HepG2 (cell line): ENCODE data around the gene DNAJA2. TPM values are rescaled to one million over a fixed set of nuclear protein-coding genes. Genes with fewer than 3 reads are reported as not detected.

Experiments used
- ATAC-seq: fragments of 200-7000 bp; cut with Tn5 transposase; 3 replicates; pipeline ENCODE4 v1.9.1; 2020; ENCODE audit warnings: mild to moderate bottlenecking, moderate library complexity
- BruUV-seq: library from RNA; stranded (reverse); fragments of 400-500 nt; replicated peaks from 2 replicates; lab custom pipeline; 2021; lab: Mats Ljungman, UMichigan
- CTCF ChIA-PET: fragments of 300-600 bp; formaldehyde crosslinking; extraction: SDS; loops from one replicate; lab custom pipeline; 2021; ENCODE audit warnings: low total read pairs, inconsistent platforms, low intra/inter-chr PET ratio; lab: Yijun Ruan, JAX
- POLR2A ChIA-PET: fragments of 350-600 bp; sonication (Branson Sonifier 250); formaldehyde crosslinking; loops from one replicate; lab custom pipeline; 2020; ENCODE audit warnings: antibody characterized with exemption, inconsistent platforms; lab: Yijun Ruan, JAX
- DNase-seq: peaks from one replicate; pipeline ENCODE4 v3.0.0-alpha.2; 2015; ENCODE audit warnings: low spot score
- FAIRE-seq: peaks from 3 replicates; lab custom pipeline; 2011; peaks lifted over from hg19 to GRCh38; lab: Jason Lieb, UNC
- H2AFZ ChIP-seq: one replicate; pipeline ENCODE4 v1.6.1; 2011; ENCODE audit warnings: low read length, inconsistent platforms
- H3K27ac ChIP-seq: fragments of 300-600 bp; 3 replicates; pipeline ENCODE4 v1.8.0; 2011; ENCODE audit warnings: mixed run types, mild to moderate bottlenecking, mixed read lengths, low read length, inconsistent platforms; ENCODE audit not compliant: insufficient read depth; ENCODE audit errors: extremely low read length
- H3K27me3 ChIP-seq, 2 experiments: fragments of 200-600 bp in 1 of 2; 2 replicates in 1 of 2; 3 replicates in 1 of 2; pipeline versions ENCODE4 v1.6.0 to v1.8.0; 2011; ENCODE audit warnings: low read length in 2 of 2, mild to moderate bottlenecking in 2 of 2, moderate library complexity in 2 of 2, inconsistent platforms in 1 of 2; ENCODE audit not compliant: insufficient read depth in 2 of 2, control insufficient read depth in 1 of 2
- H3K36me3 ChIP-seq, 2 experiments: fragments of 200-600 bp in 1 of 2; replicated peaks in 1 of 2; 2 replicates in 1 of 2; 3 replicates in 1 of 2; pipeline versions ENCODE4 v1.5.1 to v1.8.0; 2011; ENCODE audit warnings: low read length in 2 of 2, inconsistent platforms in 1 of 2; ENCODE audit not compliant: insufficient read depth in 2 of 2, control insufficient read depth in 1 of 2
- H3K4me1 ChIP-seq: 2 replicates; pipeline ENCODE4 v1.5.1; 2012; ENCODE audit warnings: low read length, inconsistent platforms; ENCODE audit not compliant: insufficient read depth
- H3K4me2 ChIP-seq: 2 replicates; pipeline ENCODE4 v1.6.0; 2011; ENCODE audit warnings: low read depth, low read length, inconsistent platforms
- H3K4me3 ChIP-seq, 3 experiments: fragments of 200-600 bp in 1 of 3; sonication (generic), shearing (Covaris generic) in 1 of 3; replicated peaks in 1 of 3; 2 replicates each; pipeline ENCODE4 v1.5.1; 2011 to 2016; ENCODE audit warnings: low read length in 3 of 3, inconsistent platforms in 2 of 3, low read depth in 2 of 3, mild to moderate bottlenecking in 2 of 3, control low read depth in 1 of 3, mixed read lengths in 1 of 3; ENCODE audit not compliant: insufficient read depth in 1 of 3
- H3K79me2 ChIP-seq: one replicate; pipeline ENCODE4 v1.6.1; 2011; ENCODE audit warnings: low read length, inconsistent platforms; ENCODE audit not compliant: insufficient read depth
- H3K9ac ChIP-seq: 2 replicates; pipeline ENCODE4 v1.6.0; 2011; ENCODE audit warnings: mild to moderate bottlenecking, low read depth, low read length, inconsistent platforms; ENCODE audit not compliant: insufficient read depth
- H3K9me3 ChIP-seq: 2 replicates; pipeline ENCODE4 v1.5.1; 2012; ENCODE audit warnings: mild to moderate bottlenecking, low read length
- H4K20me1 ChIP-seq: 2 replicates; pipeline ENCODE4 v1.6.0; 2011; ENCODE audit warnings: inconsistent platforms, mild to moderate bottlenecking, low read length, moderate library complexity; ENCODE audit not compliant: insufficient read depth
- CHD2 ChIP-seq: IDR thresholded peaks from 2 replicates; pipeline ENCODE4 v1.6.1; 2011; ENCODE audit warnings: low read depth, low read length, improper control_type of control experiment
- HDAC2 ChIP-seq: sonication (generic); formaldehyde crosslinking; IDR thresholded peaks from 2 replicates; pipeline ENCODE4 v1.4.0; 2020; ENCODE audit warnings: missing genetic modification reagents
- HMG20A ChIP-seq: IDR thresholded peaks from 2 replicates; pipeline ENCODE4 v1.6.1; 2016; ENCODE audit warnings: borderline replicate concordance
- HOXD1 ChIP-seq: sonication (generic); formaldehyde crosslinking; IDR thresholded peaks from 2 replicates; pipeline ENCODE4 v1.5.0; 2020; ENCODE audit warnings: missing genetic modification reagents
- IRF1 ChIP-seq: sonication (generic); formaldehyde crosslinking; IDR thresholded peaks from 2 replicates; pipeline ENCODE4 v1.4.0; 2020; ENCODE audit warnings: low read depth, mild to moderate bottlenecking, missing genetic modification reagents
- SPEN ChIP-seq: sonication (generic); formaldehyde crosslinking; IDR thresholded peaks from 2 replicates; pipeline ENCODE4 v1.5.1; 2020; ENCODE audit warnings: low read depth, mild to moderate bottlenecking, missing genetic modification reagents
- ZFYVE20 ChIP-seq: sonication (generic); formaldehyde crosslinking; IDR thresholded peaks from 2 replicates; pipeline ENCODE4 v1.8.0; 2023; ENCODE audit warnings: low read depth, mild to moderate bottlenecking, moderate library complexity, missing genetic modification reagents, borderline replicate concordance
- ZMAT3 ChIP-seq: sonication (generic); formaldehyde crosslinking; conservative IDR thresholded peaks from 2 replicates; pipeline ENCODE4 v1.7.0; 2021; ENCODE audit warnings: missing genetic modification reagents
- ZNF207 ChIP-seq: fragments of 450-650 bp; IDR thresholded peaks from 2 replicates; pipeline ENCODE4 v1.6.1; 2016; ENCODE audit warnings: antibody characterized with exemption, borderline replicate concordance
- ZNF24 ChIP-seq: fragments of 450-650 bp; IDR thresholded peaks from 2 replicates; pipeline ENCODE4 v1.6.1; 2017; ENCODE audit warnings: antibody characterized with exemption, mild to moderate bottlenecking
- ZNF468 ChIP-seq: sonication (generic); formaldehyde crosslinking; IDR thresholded peaks from 2 replicates; pipeline ENCODE4 v1.8.0; 2022; ENCODE audit warnings: mild to moderate bottlenecking, moderate library complexity, missing genetic modification reagents
- ZNF484 ChIP-seq: sonication (generic); formaldehyde crosslinking; IDR thresholded peaks from 2 replicates; pipeline ENCODE4 v1.5.1; 2020; ENCODE audit warnings: mild to moderate bottlenecking, low read depth, missing genetic modification reagents, borderline replicate concordance
- ZNF510 ChIP-seq: sonication (generic); formaldehyde crosslinking; IDR thresholded peaks from 2 replicates; pipeline ENCODE4 v1.4.0; 2020; ENCODE audit warnings: low read depth, mild to moderate bottlenecking, missing genetic modification reagents
- ZNF549 ChIP-seq: sonication (generic); formaldehyde crosslinking; IDR thresholded peaks from 2 replicates; pipeline ENCODE4 v1.5.0; 2020; ENCODE audit warnings: missing genetic modification reagents
- ZNF567 ChIP-seq: sonication (generic); formaldehyde crosslinking; IDR thresholded peaks from 2 replicates; pipeline ENCODE4 v1.8.1; 2023; ENCODE audit warnings: mild to moderate bottlenecking, missing genetic modification reagents, borderline replicate concordance
- WGBS: methylation state at CpG from one replicate; pipeline ENCODE4 v1.1.6; 2017; ENCODE audit warnings: low lambda C conversion rate; 5-methylcytosine and 5-hydroxymethylcytosine counted together
- in situ Hi-C: cut with HindIII; loops from 2 replicates; pipeline ENCODE4 v1.10.0; 2017; ENCODE audit warnings: low pct_unique_long_range_greater_than_20kb; ENCODE audit not compliant: extremely low pct_ligation_motif_present
- intact Hi-C: fragments of 100-400 bp; cut with micrococcal nuclease; formaldehyde crosslinking; loops from one replicate; pipeline ENCODE4 v1.10.0; 2022; ENCODE audit not compliant: unreplicated experiment
- polyA plus RNA-seq, 8 experiments: library from polyadenylated mRNA; depleted of rRNA in 3 of 8; stranded (reverse) in 7 of 8; unstranded in 1 of 8; fragments of >200 nt; fragmentation: Illumina TruSeq in 4 of 8; extraction: Trizol in 4 of 8; gene quantifications; 2 replicates each; pipeline versions ENCODE4 v1.2.1 to v1.2.3, GENCODE V29; 2011 to 2016; ENCODE audit warnings: low read depth in 4 of 8, missing spikeins in 1 of 8, mixed read lengths in 1 of 8; ENCODE audit not compliant: insufficient read depth in 1 of 8
- total RNA-seq, 5 experiments: library from RNA; depleted of rRNA; stranded (reverse); fragments of >200 nt; fragmentation: Illumina TruSeq; extraction: Trizol; gene quantifications; 2 replicates each; pipeline ENCODE4 v1.2.3, GENCODE V29; 2016; ENCODE audit warnings: low read depth in 1 of 5

The DNAJA2 gene
- total and polyA plus RNA-seq, 2 of the 13 experiments (the other 11 are each of a cell fraction or from before 2014, with no cell fraction given): 25.4 to 176 TPM

- Histone ChIP-seq H2AFZ (no peak overlapping the region), H3K4me3 (peak overlapping the region in 2 of 3 experiments; percentile 74 to 96; a peak in 2 of 6 replicates), H3K27ac (no peak overlapping the region), H3K4me2 (peak overlapping the region; percentile 94)
- WGBS: 92% methylated on average over 7 of the region's 7 CpGs
- no peak for DNase-seq
- TF ChIP-seq ZNF207 (no peak), CHD2 (no peak), ZNF510 (CRISPR knock-in tag) (no peak), HDAC2 (CRISPR knock-in tag) (no peak), IRF1 (CRISPR knock-in tag) (no peak), HOXD1 (no peak), ZNF24 (no peak), ZNF484 (CRISPR knock-in tag) (no peak), ZMAT3 (CRISPR knock-in tag) (no peak), ZNF549 (CRISPR knock-in tag) (no peak), SPEN (CRISPR knock-in tag) (no peak), ZNF567 (no peak), HMG20A (CRISPR knock-in tag) (no peak), ZFYVE20 (CRISPR knock-in tag) (no peak), ZNF468 (CRISPR knock-in tag) (no peak)
- TF ChIP-seq, all 625 proteins: peak for 0
- Histone ChIP-seq H4K20me1 (peaks cover 43% of the 10 kb centered on the region), H3K9ac (peak overlapping the region; percentile 93; the same call in 1 of the 2 replicates), H3K4me1 (peaks cover 59% of the 10 kb centered on the region), H3K9me3 (no peaks in the 10 kb centered on the region), H3K36me3 (peaks cover 16 to 37% of the 10 kb centered on the region in 2 experiments), H3K79me2 (peaks cover 56% of the 10 kb centered on the region), H3K27me3 (no peaks in the 10 kb centered on the region; a peak in 1 of 5 replicates)
- ATAC-seq: no peak
- POLR2A ChIA-PET: interaction anchor here (0.7 to 1.8 kb wide), 3 partner anchors 17 to 127 kb away, joined by 3 to 8 read pairs (median 6); no protein-coding TSS in a partner anchor
- no TSS peak for BruUV-seq
- intact Hi-C loops: loop anchor here (5.0 kb wide), 1 partner anchor 139 kb away; the partner anchor contains the start of gene C16orf87
- in situ Hi-C loops: no loop called here
- CTCF ChIA-PET: no interaction called here
- no peak for FAIRE-seq
These were observed 2.2 kb downstream of the DNAJA2 start for GRCh38 chr16:46971271-46971670.
